ENCODE results near the gene MYL12A. TPM values are rescaled to one million over a fixed set of nuclear protein-coding genes. Genes with fewer than 3 reads are reported as not detected.
"Not testable (repeated sequence)": the region's sequence is repeated elsewhere in the genome, so short reads cannot be mapped to it uniquely, and the experiment has no call there.

Gene MYL12A
- total RNA-seq, 1 experiment from 2014 or later, result 329 TPM

- Histone ChIP-seq H3K27me3 (ENCODE audit: low read length) (no peaks in the 10 kb centered on the region), H3K9me2 (replicated peaks; ENCODE audit: low read length) (0 out of 2 replicates have a peak, but pooled peaks cover 5% of the 10 kb centered on the region), H3K4me1 (ENCODE audit: insufficient read depth, low read length) (peaks cover 8% of the 10 kb centered on the region; the same call in 1 of the 2 replicates), H4K20me1 (ENCODE audit: low read length) (no peaks in the 10 kb centered on the region), H3K4me2 (ENCODE audit: low read length) (no peak overlapping the region), H3F3A (ENCODE audit: low read length, unreplicated experiment) (no peaks in the 10 kb centered on the region), H3K9ac (ENCODE audit: low read length) (no peak overlapping the region), H3K9me3 (ENCODE audit: low read length) (no peaks in the 10 kb centered on the region), H3K4me3 (ENCODE audit: low read length) (no peak overlapping the region), H3K79me2 (ENCODE audit: low read length) (no peaks in the 10 kb centered on the region), H3K36me3 (ENCODE audit: low read depth, low read length) (no peaks in the 10 kb centered on the region), H3K27ac (ENCODE audit: low read length) (no peak overlapping the region), H2AFZ (ENCODE audit: low read length) (no peak overlapping the region)
- CTCF ChIA-PET, result interaction anchor here (0.5 kb wide), 1 partner anchor 297 kb away, joined by 3 read pairs; no protein-coding TSS in a partner anchor
- no peak for ATAC-seq
- POLR2A ChIA-PET (ENCODE audit: unreplicated experiment), result no interaction called here
- no TSS peak for BruUV-seq (replicated peaks)
- intact Hi-C loops (cut with micrococcal nuclease), result loop anchor here (5.0 kb wide), 1 partner anchor 42 kb away; no protein-coding TSS in a partner anchor
- TF ChIP-seq CTCF (conservative IDR thresholded peaks at IDR 0.05; ENCODE audit: low read depth, low read length) (no peak), EZH2 (IDR thresholded peaks at IDR 0.05; ENCODE audit: low read length, unreplicated experiment) (no peak), EZH2phosphoT487 (IDR thresholded peaks at IDR 0.05; ENCODE audit: borderline replicate concordance, low read length) (no peak)
- DNase-seq, result no peak
Observed at GRCh38 chr18:3218819-3219218, 28.8 kb upstream of the MYL12A start.

- Histone ChIP-seq H3K79me2 (ENCODE audit: low read length) (no peaks in the 10 kb centered on the region), H3K36me3 (ENCODE audit: low read depth, low read length) (no peaks in the 10 kb centered on the region), H3F3A (ENCODE audit: low read length, unreplicated experiment) (no peaks in the 10 kb centered on the region), H2AFZ (ENCODE audit: low read length) (no peak overlapping the region), H4K20me1 (ENCODE audit: low read length) (no peaks in the 10 kb centered on the region), H3K9me3 (ENCODE audit: low read length) (no peaks in the 10 kb centered on the region), H3K9ac (ENCODE audit: low read length) (no peak overlapping the region), H3K9me2 (replicated peaks; ENCODE audit: low read length) (0 out of 2 replicates have a peak, but pooled peaks cover 5% of the 10 kb centered on the region), H3K4me3 (ENCODE audit: low read length) (no peak overlapping the region), H3K4me1 (ENCODE audit: insufficient read depth, low read length) (peaks cover 8% of the 10 kb centered on the region; the same call in 1 of the 2 replicates), H3K27me3 (ENCODE audit: low read length) (no peaks in the 10 kb centered on the region), H3K4me2 (ENCODE audit: low read length) (no peak overlapping the region), H3K27ac (ENCODE audit: low read length) (no peak overlapping the region)
- DNase-seq (no peak), ATAC-seq (no peak)
- intact Hi-C loops (cut with micrococcal nuclease), result loop anchor here (5.0 kb wide), 1 partner anchor 42 kb away; no protein-coding TSS in a partner anchor
- ChIA-PET POLR2A (ENCODE audit: unreplicated experiment) (no interaction called here), CTCF (no interaction called here)
- TF ChIP-seq EZH2phosphoT487 (IDR thresholded peaks at IDR 0.05; ENCODE audit: borderline replicate concordance, low read length) (no peak), EZH2 (IDR thresholded peaks at IDR 0.05; ENCODE audit: low read length, unreplicated experiment) (no peak), CTCF (conservative IDR thresholded peaks at IDR 0.05; ENCODE audit: low read depth, low read length) (no peak)
- no TSS peak for BruUV-seq (replicated peaks)
Observed at GRCh38 chr18:3219241-3219630, 28.4 kb upstream of the MYL12A start.

GRCh38 chr18:3219631-3220335, 27.8 kb upstream of the MYL12A start, which contains the start of gene MYOM1:
Gene MYOM1, minus strand, starts transcription at chr18:3219968. Its CDS starts 4,745 bp downstream, at chr18:3215223.
- no peak within 1 kb of the TSS for H3K4me2 ChIP-seq (ENCODE audit: low read length)
- H3K36me3 ChIP-seq (ENCODE audit: low read depth, low read length), result no peaks in the 10 kb centered on the region
- no TSS peak for BruUV-seq (replicated peaks)
- ATAC-seq (no peak), DNase-seq (no peak)
- no peak within 1 kb of the TSS for H3K27ac ChIP-seq (ENCODE audit: low read length)
- POLR2A ChIA-PET (ENCODE audit: unreplicated experiment), result interaction anchor here (0.6 kb wide), 1 partner anchor 64 kb away, joined by 4 read pairs; no protein-coding TSS in a partner anchor
- H3K9me2 ChIP-seq (replicated peaks; ENCODE audit: low read length), result 0 out of 2 replicates have a peak, but pooled peaks cover 5% of the 10 kb centered on the region
- H4K20me1 ChIP-seq (ENCODE audit: low read length), result no peaks in the 10 kb centered on the region
- no peaks in the 10 kb centered on the region for H3K27me3 ChIP-seq (ENCODE audit: low read length)
- no peak within 1 kb of the TSS for H3K9ac ChIP-seq (ENCODE audit: low read length)
- H3F3A ChIP-seq (ENCODE audit: low read length, unreplicated experiment), result no peaks in the 10 kb centered on the region
- intact Hi-C loops (cut with micrococcal nuclease), result loop anchor here (5.0 kb wide), 1 partner anchor 42 kb away; no protein-coding TSS in a partner anchor
- CTCF ChIA-PET, result no interaction called here
- H3K4me1 ChIP-seq (ENCODE audit: insufficient read depth, low read length), result peaks cover 8% of the 10 kb centered on the region; the same call in 1 of the 2 replicates
- H3K79me2 ChIP-seq (ENCODE audit: low read length), result no peaks in the 10 kb centered on the region
- H2AFZ ChIP-seq (ENCODE audit: low read length), result no peak within 1 kb of the TSS
- TF ChIP-seq CTCF (conservative IDR thresholded peaks at IDR 0.05; ENCODE audit: low read depth, low read length), result no peak
- no peak for TF ChIP-seq EZH2 (IDR thresholded peaks at IDR 0.05; ENCODE audit: low read length, unreplicated experiment)
- no peak for TF ChIP-seq EZH2phosphoT487 (IDR thresholded peaks at IDR 0.05; ENCODE audit: borderline replicate concordance, low read length)
- H3K4me3 ChIP-seq (ENCODE audit: low read length), result no peak within 1 kb of the TSS
- no peaks in the 10 kb centered on the region for H3K9me3 ChIP-seq (ENCODE audit: low read length)

- H3K4me2 ChIP-seq (ENCODE audit: low read length); H3K9me2 ChIP-seq (replicated peaks; ENCODE audit: low read length); H3K9ac ChIP-seq (ENCODE audit: low read length); H3K36me3 ChIP-seq (ENCODE audit: low read depth, low read length); ATAC-seq; H3F3A ChIP-seq (ENCODE audit: low read length, unreplicated experiment); H2AFZ ChIP-seq (ENCODE audit: low read length); BruUV-seq (replicated peaks); H3K4me3 ChIP-seq (ENCODE audit: low read length); H3K4me1 ChIP-seq (ENCODE audit: insufficient read depth, low read length); H3K27me3 ChIP-seq (ENCODE audit: low read length); intact Hi-C loops (cut with micrococcal nuclease); DNase-seq; H4K20me1 ChIP-seq (ENCODE audit: low read length); H3K79me2 ChIP-seq (ENCODE audit: low read length); H3K27ac ChIP-seq (ENCODE audit: low read length); CTCF ChIA-PET; POLR2A ChIA-PET (ENCODE audit: unreplicated experiment); H3K9me3 ChIP-seq (ENCODE audit: low read length): not testable (repeated sequence)
Observed at GRCh38 chr18:3220868-3221267, 26.7 kb upstream of the MYL12A start.
